Natural killer cell (primary cell): ENCODE results near the gene CBX7. TPM values are rescaled to one million over a fixed set of nuclear protein-coding genes. Genes with fewer than 3 reads are reported as not detected.
A peak's percentile ranks its signal among the peaks of the same experiment; 100 is the strongest.

ENCODE experiments used
- ATAC-seq, 3 donors: fragments of 150-1000 bp in 2 of 3; fragments of 200-7000 bp in 1 of 3; cut with Tn5 transposase; 1 replicate in 1 of 3; 2 replicates in 2 of 3; pipeline ENCODE4 v1.10.0; 2021; ENCODE audit warnings: mild to moderate bottlenecking in 2 of 3, moderate library complexity in 2 of 3
- DNase-seq, 2 donors: peaks; one replicate each; pipeline versions ENCODE4 v3.0.0 to v3.0.0-alpha.2; 2013 to 2021; ENCODE audit warnings: mixed read lengths in 1 of 2
- H3K27ac ChIP-seq: one replicate; pipeline ENCODE4 v1.5.1; 2013; ENCODE audit warnings: mild to moderate bottlenecking, low read length
- H3K27me3 ChIP-seq: one replicate; pipeline ENCODE4 v1.6.1; 2013; ENCODE audit warnings: low read length; ENCODE audit not compliant: control insufficient read depth, insufficient read depth
- H3K36me3 ChIP-seq: one replicate; pipeline ENCODE4 v1.6.1; 2013; ENCODE audit warnings: low read length; ENCODE audit not compliant: control insufficient read depth, insufficient read depth
- H3K4me1 ChIP-seq: one replicate; pipeline ENCODE4 v1.6.1; 2013; ENCODE audit warnings: low read length; ENCODE audit not compliant: control insufficient read depth, insufficient read depth
- H3K4me3 ChIP-seq: one replicate; pipeline ENCODE4 v1.5.1; 2013; ENCODE audit warnings: low read length
- H3K9me3 ChIP-seq: one replicate; pipeline ENCODE4 v1.6.1; 2013; ENCODE audit warnings: low read length; ENCODE audit not compliant: control insufficient read depth, insufficient read depth
- H3K27ac Mint-ChIP-seq, 2 donors: one replicate each; pipeline ENCODE4 v1.8.0; 2022; ENCODE audit warnings: mild to moderate bottlenecking in 2 of 2, mixed read lengths in 2 of 2, moderate library complexity in 1 of 2
- H3K27me3 Mint-ChIP-seq, 2 donors: one replicate each; pipeline ENCODE4 v1.8.0; 2022; ENCODE audit warnings: low read depth in 2 of 2, mixed read lengths in 2 of 2
- H3K36me3 Mint-ChIP-seq: one replicate; pipeline ENCODE4 v1.8.0; 2022; ENCODE audit warnings: mixed read lengths
- H3K4me1 Mint-ChIP-seq, 2 donors: one replicate each; pipeline ENCODE4 v1.8.0; 2022; ENCODE audit warnings: mixed read lengths in 2 of 2
- H3K4me3 Mint-ChIP-seq: one replicate; pipeline ENCODE4 v1.8.0; 2022; ENCODE audit warnings: mild to moderate bottlenecking, moderate library complexity, mixed read lengths
- H3K9me3 Mint-ChIP-seq, 2 donors: one replicate each; pipeline ENCODE4 v1.8.0; 2022; ENCODE audit warnings: mixed read lengths in 2 of 2
- CTCF ChIP-seq: fragments of 200-600 bp; IDR thresholded peaks from one replicate; pipeline ENCODE4 v1.8.0; 2022; ENCODE audit warnings: antibody characterized with exemption
- WGBS: methylation state at CpG from one replicate; pipeline ENCODE4 v1.1.7; 2013; ENCODE audit warnings: missing lambda C conversion rate; ENCODE audit not compliant: insufficient coverage; 5-methylcytosine and 5-hydroxymethylcytosine counted together
- intact Hi-C: fragments of 100-400 bp; cut with micrococcal nuclease; formaldehyde crosslinking; loops from one replicate; pipeline ENCODE4 v1.14.2; 2022
- total RNA-seq, 4 donors: library from RNA; stranded (reverse); fragments of 120-200 nt in 1 of 4; gene quantifications; one replicate each; pipeline versions ENCODE4 v1.2.3 to v1.2.4, GENCODE V29; 2013 to 2022

Gene CBX7
- total RNA-seq, result 10 to 100 TPM; 49.6 to 52.9 (median 50.0) TPM
- total RNA-seq (2013), result 30.8 TPM

GRCh38 chr22:39152511-39153219, at the start of gene CBX7:
Gene CBX7, minus strand, starts transcription at chr22:39152680. Its CDS starts 236 bp downstream, at chr22:39152444.
- Mint-ChIP-seq H3K27ac (peak within 1 kb of the TSS; percentile 84 to 98), H3K27me3 (no peaks in the 10 kb centered on the region), H3K4me3 (peak within 1 kb of the TSS; percentile 87), H3K36me3 (no peaks in the 10 kb centered on the region), H3K4me1 (peaks cover 15 to 32% of the 10 kb centered on the region in 2 donors), H3K9me3 (no peaks in the 10 kb centered on the region)
- peak; percentile 88 to 95 (median 88) for ATAC-seq
- Histone ChIP-seq H3K36me3 (peaks cover 14% of the 10 kb centered on the region), H3K4me3 (peak within 1 kb of the TSS; percentile 82), H3K27me3 (peaks cover 3% of the 10 kb centered on the region), H3K9me3 (no peaks in the 10 kb centered on the region), H3K4me1 (peaks cover 52% of the 10 kb centered on the region), H3K27ac (peak within 1 kb of the TSS; percentile 96)
- peak; percentile 89 to 97 for DNase-seq
- WGBS, result under 1% methylated on average over 98 of the region's 98 CpGs
- intact Hi-C loops, result loop anchor here (1.0 to 5.0 kb wide), 3 partner anchors 8 to 280 kb away; partner anchors contain the start of gene CBX6
- TF ChIP-seq CTCF, result no peak

GRCh38 chr22:39197578-39197977, 45.1 kb upstream of the CBX7 start:
- H3K36me3 ChIP-seq, result no peaks in the 10 kb centered on the region
- no peaks in the 10 kb centered on the region for H3K4me1 ChIP-seq
- H3K27ac ChIP-seq, result no peak overlapping the region

GRCh38 chr22:39194098-39194497, 41.6 kb upstream of the CBX7 start:
- Mint-ChIP-seq H3K36me3 (peaks cover 13% of the 10 kb centered on the region), H3K27me3 (peaks cover 6 to 10% of the 10 kb centered on the region in 2 donors), H3K27ac (no peak overlapping the region), H3K4me1 (no peaks in the 10 kb centered on the region), H3K9me3 (peaks cover 0 to 6% of the 10 kb centered on the region in 2 donors), H3K4me3 (no peak overlapping the region)
- ATAC-seq (no peak), DNase-seq (no peak)
- no peak for TF ChIP-seq CTCF
- no peak overlapping the region for H3K4me3 ChIP-seq
- no peaks in the 10 kb centered on the region for H3K9me3 ChIP-seq
- H3K36me3 ChIP-seq, result no peaks in the 10 kb centered on the region
- intact Hi-C loops, result no loop called here
- no peaks in the 10 kb centered on the region for H3K27me3 ChIP-seq
- no peaks in the 10 kb centered on the region for H3K4me1 ChIP-seq
- H3K27ac ChIP-seq, result no peak overlapping the region
- 0% methylated on average over 1 of the region's 1 CpG for WGBS

More at GRCh38 chr22:39197578-39197977, 45.1 kb upstream of the CBX7 start:
- Mint-ChIP-seq H3K36me3 (peaks cover 13% of the 10 kb centered on the region), H3K27me3 (peaks cover 7 to 9% of the 10 kb centered on the region in 2 donors), H3K4me1 (no peaks in the 10 kb centered on the region), H3K4me3 (no peak overlapping the region), H3K9me3 (peaks cover 0 to 6% of the 10 kb centered on the region in 2 donors), H3K27ac (no peak overlapping the region)
- DNase-seq, result no peak
- ATAC-seq, result no peak
- Histone ChIP-seq H3K9me3 (no peaks in the 10 kb centered on the region), H3K4me3 (no peak overlapping the region), H3K27me3 (no peaks in the 10 kb centered on the region)
- WGBS, result 100% methylated on average over 2 of the region's 5 CpGs
- no peak for TF ChIP-seq CTCF
- intact Hi-C loops, result no loop called here
